Esophagus muscularis mucosa (tissue), 4 donors: ENCODE data around the gene RSAD1. TPM values are rescaled to one million over a fixed set of nuclear protein-coding genes. Genes with fewer than 3 reads are reported as not detected.

Experiments used
- DNase-seq: peaks from one replicate; pipeline ENCODE4 v3.0.0-alpha.2; 2017; ENCODE audit errors: extremely low spot score
- H3K27ac ChIP-seq, 4 donors: fragments of 200-600 bp; sonication (generic); replicated peaks in 1 of 4; 1 replicate in 3 of 4; 2 replicates in 1 of 4; pipeline ENCODE4 v1.5.1; 2016 to 2019; ENCODE audit warnings: mild to moderate bottlenecking in 1 of 4
- H3K27me3 ChIP-seq, 4 donors: fragments of 200-600 bp; sonication (generic); one replicate each; pipeline versions ENCODE4 v1.5.1 to v1.6.0; 2016 to 2019
- H3K36me3 ChIP-seq, 4 donors: fragments of 200-600 bp; sonication (generic); one replicate each; pipeline ENCODE4 v1.5.1; 2016 to 2019
- H3K4me1 ChIP-seq, 4 donors: fragments of 200-600 bp; sonication (generic); one replicate each; pipeline ENCODE4 v1.5.1; 2016 to 2019
- H3K4me3 ChIP-seq, 4 donors: fragments of 200-600 bp; sonication (generic); 1 replicate in 2 of 4; 2 replicates in 2 of 4; pipeline ENCODE4 v1.5.1; 2016 to 2019; ENCODE audit warnings: mild to moderate bottlenecking in 4 of 4, moderate library complexity in 1 of 4
- H3K9me3 ChIP-seq, 4 donors: fragments of 200-600 bp; sonication (generic); 1 replicate in 3 of 4; 2 replicates in 1 of 4; pipeline ENCODE4 v1.5.1; 2016 to 2019
- EP300 ChIP-seq: sonication (generic); formaldehyde crosslinking; IDR thresholded peaks from one replicate; pipeline ENCODE4 v1.6.1; 2017; ENCODE audit warnings: antibody characterized with exemption
- POLR2A ChIP-seq: fragments of 450-650 bp; IDR thresholded peaks from one replicate; pipeline ENCODE4 v1.6.1; 2017; ENCODE audit warnings: antibody characterized with exemption, moderate library complexity, mild to moderate bottlenecking, low read depth
- POLR2AphosphoS5 ChIP-seq, 2 donors: sonication (generic); formaldehyde crosslinking; IDR thresholded peaks; one replicate each; pipeline ENCODE4 v1.6.1; 2017; ENCODE audit warnings: antibody characterized with exemption in 2 of 2
- WGBS: methylation state at CpG from one replicate; pipeline ENCODE4 v1.1.5; 2018; 5-methylcytosine and 5-hydroxymethylcytosine counted together
- intact Hi-C: fragments of 100-400 bp; cut with DNase I; formaldehyde crosslinking; loops from one replicate; pipeline ENCODE4 v1.15.1; 2023
- total RNA-seq, 4 donors: library from RNA; depleted of rRNA; stranded (reverse); fragments of >200 nt; gene quantifications; one replicate each; pipeline versions ENCODE4 v1.1.0 to v1.2.1, GENCODE V29; 2016
- TF ChIP-seq, protein P1 (sequence below), 3 experiments: fragments of 200-600 bp in 2 of 3; fragments of 450-650 bp in 1 of 3; sonication (generic) in 2 of 3; IDR thresholded peaks; one replicate each; pipeline ENCODE4 v1.5.1; 2017 to 2019; ENCODE audit warnings: antibody characterized with exemption in 3 of 3, mild to moderate bottlenecking in 2 of 3, moderate library complexity in 1 of 3

The RSAD1 gene
- total RNA-seq, 4 donors from 2014 or later: 12.9 to 24.6 (median 16.1) TPM

GRCh38 chr17:50461550-50462132 is 17.0 kb upstream of the RSAD1 start:
- Histone ChIP-seq H3K27me3 (peaks cover 0 to 15% (median 0%) of the 10 kb centered on the region in 4 donors), H3K9me3 (no peaks in the 10 kb centered on the region), H3K4me3 (no peak overlapping the region), H3K36me3 (peaks cover 0 to 15% (median 4%) of the 10 kb centered on the region in 4 donors), H3K4me1 (no peaks in the 10 kb centered on the region), H3K27ac (no peak overlapping the region)
- no peak for DNase-seq
- TF ChIP-seq POLR2A (no peak), EP300 (no peak), POLR2AphosphoS5 (IDR thresholded peaks at IDR 0.05) (no peak)
- TF ChIP-seq, protein P1, sequence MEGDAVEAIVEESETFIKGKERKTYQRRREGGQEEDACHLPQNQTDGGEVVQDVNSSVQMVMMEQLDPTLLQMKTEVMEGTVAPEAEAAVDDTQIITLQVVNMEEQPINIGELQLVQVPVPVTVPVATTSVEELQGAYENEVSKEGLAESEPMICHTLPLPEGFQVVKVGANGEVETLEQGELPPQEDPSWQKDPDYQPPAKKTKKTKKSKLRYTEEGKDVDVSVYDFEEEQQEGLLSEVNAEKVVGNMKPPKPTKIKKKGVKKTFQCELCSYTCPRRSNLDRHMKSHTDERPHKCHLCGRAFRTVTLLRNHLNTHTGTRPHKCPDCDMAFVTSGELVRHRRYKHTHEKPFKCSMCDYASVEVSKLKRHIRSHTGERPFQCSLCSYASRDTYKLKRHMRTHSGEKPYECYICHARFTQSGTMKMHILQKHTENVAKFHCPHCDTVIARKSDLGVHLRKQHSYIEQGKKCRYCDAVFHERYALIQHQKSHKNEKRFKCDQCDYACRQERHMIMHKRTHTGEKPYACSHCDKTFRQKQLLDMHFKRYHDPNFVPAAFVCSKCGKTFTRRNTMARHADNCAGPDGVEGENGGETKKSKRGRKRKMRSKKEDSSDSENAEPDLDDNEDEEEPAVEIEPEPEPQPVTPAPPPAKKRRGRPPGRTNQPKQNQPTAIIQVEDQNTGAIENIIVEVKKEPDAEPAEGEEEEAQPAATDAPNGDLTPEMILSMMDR (IDR thresholded peaks at IDR 0.05): no peak
- intact Hi-C loops: no loop called here
- WGBS: 91% methylated on average over 9 of the region's 14 CpGs

- H3K27me3 ChIP-seq: peaks cover 0 to 23% (median 0%) of the 10 kb centered on the region in 4 donors
- WGBS: 90% methylated on average over 7 of the region's 9 CpGs
- no peaks in the 10 kb centered on the region for H3K9me3 ChIP-seq
- H3K4me3 ChIP-seq: no peak overlapping the region
- no peak for DNase-seq
- H3K4me1 ChIP-seq: no peaks in the 10 kb centered on the region
- intact Hi-C loops: no loop called here
- TF ChIP-seq POLR2A: no peak
- TF ChIP-seq EP300: no peak
- TF ChIP-seq POLR2AphosphoS5 (IDR thresholded peaks at IDR 0.05): no peak
- TF ChIP-seq, protein P1 (IDR thresholded peaks at IDR 0.05): no peak
- peaks cover 0 to 15% (median 4%) of the 10 kb centered on the region in 4 donors for H3K36me3 ChIP-seq
- H3K27ac ChIP-seq: no peak overlapping the region
These were observed 16.2 kb upstream of the RSAD1 start for GRCh38 chr17:50462446-50462845.

DNA sequence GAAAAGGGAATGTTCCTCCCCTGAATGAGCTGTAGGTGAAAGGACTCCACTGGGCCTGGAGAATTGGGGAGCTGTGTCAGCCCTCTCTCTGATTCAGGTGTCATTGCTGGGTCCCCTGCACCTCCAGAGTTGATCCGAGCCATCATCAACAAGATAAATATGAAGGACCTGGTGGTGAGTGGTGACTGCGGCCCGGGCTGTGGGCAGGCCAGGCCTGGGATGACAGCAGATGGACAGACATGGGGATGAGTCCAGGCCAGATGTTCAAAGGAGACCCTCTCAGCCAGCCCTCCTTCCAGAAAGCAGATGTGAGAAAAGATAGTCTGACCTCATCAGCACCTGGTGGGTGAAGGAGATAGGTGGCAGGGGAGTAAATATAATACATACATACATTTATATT is 14.5 kb upstream of the RSAD1 start:
- DNase-seq: no peak
- Histone ChIP-seq H3K36me3 (peaks cover 0 to 15% (median 4%) of the 10 kb centered on the region in 4 donors), H3K4me1 (peaks cover 6 to 14% (median 12%) of the 10 kb centered on the region in 4 donors), H3K27me3 (peaks cover 0 to 40% (median 11%) of the 10 kb centered on the region in 4 donors), H3K27ac (no peak overlapping the region), H3K4me3 (no peak overlapping the region), H3K9me3 (no peaks in the 10 kb centered on the region)
- intact Hi-C loops: no loop called here
- TF ChIP-seq POLR2AphosphoS5 (IDR thresholded peaks at IDR 0.05) (no peak), EP300 (no peak), POLR2A (no peak)
- TF ChIP-seq, protein P1 (IDR thresholded peaks at IDR 0.05): no peak
- WGBS: 100% methylated on average over 3 of the region's 3 CpGs

GRCh38 chr17:50464736-50465135 is 13.9 kb upstream of the RSAD1 start:
- intact Hi-C loops: no loop called here
- DNase-seq: no peak
- H3K36me3 ChIP-seq: peaks cover 0 to 15% (median 4%) of the 10 kb centered on the region in 4 donors
- peaks cover 10 to 19% (median 17%) of the 10 kb centered on the region in 4 donors for H3K4me1 ChIP-seq
- no peak overlapping the region for H3K4me3 ChIP-seq
- H3K27ac ChIP-seq: no peak overlapping the region
- no peaks in the 10 kb centered on the region for H3K9me3 ChIP-seq
- TF ChIP-seq POLR2AphosphoS5 (IDR thresholded peaks at IDR 0.05) (no peak), EP300 (no peak), POLR2A (no peak)
- TF ChIP-seq, protein P1 (IDR thresholded peaks at IDR 0.05): no peak
- 85% methylated on average over 4 of the region's 4 CpGs for WGBS
- H3K27me3 ChIP-seq: peaks cover 0 to 46% (median 15%) of the 10 kb centered on the region in 4 donors
